HepG2 (cell line): ENCODE measurements around the gene ARL4C. TPM values are rescaled to one million over a fixed set of nuclear protein-coding genes. Genes with fewer than 3 reads are reported as not detected.

Experiments used
- ATAC-seq: fragments of 200-7000 bp; cut with Tn5 transposase; 3 replicates; pipeline ENCODE4 v1.9.1; 2020; ENCODE audit warnings: mild to moderate bottlenecking, moderate library complexity
- BruUV-seq: library from RNA; stranded (reverse); fragments of 400-500 nt; replicated peaks from 2 replicates; lab custom pipeline; 2021; lab: Mats Ljungman, UMichigan
- CTCF ChIA-PET: fragments of 300-600 bp; formaldehyde crosslinking; extraction: SDS; loops from one replicate; lab custom pipeline; 2021; ENCODE audit warnings: low total read pairs, inconsistent platforms, low intra/inter-chr PET ratio; lab: Yijun Ruan, JAX
- POLR2A ChIA-PET: fragments of 350-600 bp; sonication (Branson Sonifier 250); formaldehyde crosslinking; loops from one replicate; lab custom pipeline; 2020; ENCODE audit warnings: antibody characterized with exemption, inconsistent platforms; lab: Yijun Ruan, JAX
- DNase-seq: peaks from one replicate; pipeline ENCODE4 v3.0.0-alpha.2; 2015; ENCODE audit warnings: low spot score
- FAIRE-seq: peaks from 3 replicates; lab custom pipeline; 2011; peaks lifted over from hg19 to GRCh38; lab: Jason Lieb, UNC
- H2AFZ ChIP-seq: one replicate; pipeline ENCODE4 v1.6.1; 2011; ENCODE audit warnings: low read length, inconsistent platforms
- H3K27ac ChIP-seq: fragments of 300-600 bp; 3 replicates; pipeline ENCODE4 v1.8.0; 2011; ENCODE audit warnings: mixed run types, mild to moderate bottlenecking, mixed read lengths, low read length, inconsistent platforms; ENCODE audit not compliant: insufficient read depth; ENCODE audit errors: extremely low read length
- H3K27me3 ChIP-seq, 2 experiments: fragments of 200-600 bp in 1 of 2; 2 replicates in 1 of 2; 3 replicates in 1 of 2; pipeline versions ENCODE4 v1.6.0 to v1.8.0; 2011; ENCODE audit warnings: low read length in 2 of 2, mild to moderate bottlenecking in 2 of 2, moderate library complexity in 2 of 2, inconsistent platforms in 1 of 2; ENCODE audit not compliant: insufficient read depth in 2 of 2, control insufficient read depth in 1 of 2
- H3K36me3 ChIP-seq, 2 experiments: fragments of 200-600 bp in 1 of 2; replicated peaks in 1 of 2; 2 replicates in 1 of 2; 3 replicates in 1 of 2; pipeline versions ENCODE4 v1.5.1 to v1.8.0; 2011; ENCODE audit warnings: low read length in 2 of 2, inconsistent platforms in 1 of 2; ENCODE audit not compliant: insufficient read depth in 2 of 2, control insufficient read depth in 1 of 2
- H3K4me1 ChIP-seq: 2 replicates; pipeline ENCODE4 v1.5.1; 2012; ENCODE audit warnings: low read length, inconsistent platforms; ENCODE audit not compliant: insufficient read depth
- H3K4me2 ChIP-seq: 2 replicates; pipeline ENCODE4 v1.6.0; 2011; ENCODE audit warnings: low read depth, low read length, inconsistent platforms
- H3K4me3 ChIP-seq, 3 experiments: fragments of 200-600 bp in 1 of 3; sonication (generic), shearing (Covaris generic) in 1 of 3; replicated peaks in 1 of 3; 2 replicates each; pipeline ENCODE4 v1.5.1; 2011 to 2016; ENCODE audit warnings: low read length in 3 of 3, inconsistent platforms in 2 of 3, low read depth in 2 of 3, mild to moderate bottlenecking in 2 of 3, control low read depth in 1 of 3, mixed read lengths in 1 of 3; ENCODE audit not compliant: insufficient read depth in 1 of 3
- H3K79me2 ChIP-seq: one replicate; pipeline ENCODE4 v1.6.1; 2011; ENCODE audit warnings: low read length, inconsistent platforms; ENCODE audit not compliant: insufficient read depth
- H3K9ac ChIP-seq: 2 replicates; pipeline ENCODE4 v1.6.0; 2011; ENCODE audit warnings: mild to moderate bottlenecking, low read depth, low read length, inconsistent platforms; ENCODE audit not compliant: insufficient read depth
- H3K9me3 ChIP-seq: 2 replicates; pipeline ENCODE4 v1.5.1; 2012; ENCODE audit warnings: mild to moderate bottlenecking, low read length
- H4K20me1 ChIP-seq: 2 replicates; pipeline ENCODE4 v1.6.0; 2011; ENCODE audit warnings: inconsistent platforms, mild to moderate bottlenecking, low read length, moderate library complexity; ENCODE audit not compliant: insufficient read depth
- HDAC2 ChIP-seq: sonication (generic); formaldehyde crosslinking; IDR thresholded peaks from 2 replicates; pipeline ENCODE4 v1.4.0; 2020; ENCODE audit warnings: missing genetic modification reagents
- HMGXB4 ChIP-seq, 2 experiments: sonication (generic) in 1 of 2; formaldehyde crosslinking in 1 of 2; IDR thresholded peaks; 2 replicates each; pipeline versions ENCODE4 v1.4.0 to v1.6.1; 2018 to 2020; ENCODE audit warnings: missing genetic modification reagents in 2 of 2, borderline replicate concordance in 1 of 2, low read depth in 1 of 2, mild to moderate bottlenecking in 1 of 2, missing biosample characterization in 1 of 2
- MEIS1 ChIP-seq: sonication (generic); formaldehyde crosslinking; IDR thresholded peaks from 2 replicates; pipeline ENCODE4 v1.9.0; 2021; ENCODE audit warnings: mild to moderate bottlenecking, missing genetic modification reagents, moderate library complexity, borderline replicate concordance
- RERE ChIP-seq: IDR thresholded peaks from 2 replicates; pipeline ENCODE4 v1.6.1; 2016; ENCODE audit warnings: low read depth, missing genetic modification reagents, missing compliant biosample characterization
- SETDB1 ChIP-seq: sonication (generic); formaldehyde crosslinking; IDR thresholded peaks from 2 replicates; pipeline ENCODE4 v1.5.1; 2020; ENCODE audit warnings: missing genetic modification reagents, mild to moderate bottlenecking, borderline replicate concordance
- SSRP1 ChIP-seq: IDR thresholded peaks from 2 replicates; pipeline ENCODE4 v1.6.1; 2016; ENCODE audit warnings: control low read depth
- ZFP36L2 ChIP-seq: sonication (generic); formaldehyde crosslinking; IDR thresholded peaks from 2 replicates; pipeline ENCODE4 v1.4.0; 2020; ENCODE audit warnings: missing genetic modification reagents
- ZNF3 ChIP-seq: IDR thresholded peaks from 2 replicates; pipeline ENCODE4 v1.7.0; 2017; ENCODE audit warnings: inconsistent platforms
- ZNF563 ChIP-seq: sonication (generic); formaldehyde crosslinking; IDR thresholded peaks from 2 replicates; pipeline ENCODE4 v1.8.0; 2022; ENCODE audit warnings: mild to moderate bottlenecking, moderate library complexity, missing genetic modification reagents
- ZNF747 ChIP-seq: sonication (generic); formaldehyde crosslinking; IDR thresholded peaks from 2 replicates; pipeline ENCODE4 v1.8.1; 2023; ENCODE audit warnings: missing genetic modification reagents, mild to moderate bottlenecking, borderline replicate concordance
- WGBS: methylation state at CpG from one replicate; pipeline ENCODE4 v1.1.6; 2017; ENCODE audit warnings: low lambda C conversion rate; 5-methylcytosine and 5-hydroxymethylcytosine counted together
- in situ Hi-C: cut with HindIII; loops from 2 replicates; pipeline ENCODE4 v1.10.0; 2017; ENCODE audit warnings: low pct_unique_long_range_greater_than_20kb; ENCODE audit not compliant: extremely low pct_ligation_motif_present
- intact Hi-C: fragments of 100-400 bp; cut with micrococcal nuclease; formaldehyde crosslinking; loops from one replicate; pipeline ENCODE4 v1.10.0; 2022; ENCODE audit not compliant: unreplicated experiment
- polyA plus RNA-seq, 8 experiments: library from polyadenylated mRNA; depleted of rRNA in 3 of 8; stranded (reverse) in 7 of 8; unstranded in 1 of 8; fragments of >200 nt; fragmentation: Illumina TruSeq in 4 of 8; extraction: Trizol in 4 of 8; gene quantifications; 2 replicates each; pipeline versions ENCODE4 v1.2.1 to v1.2.3, GENCODE V29; 2011 to 2016; ENCODE audit warnings: low read depth in 4 of 8, missing spikeins in 1 of 8, mixed read lengths in 1 of 8; ENCODE audit not compliant: insufficient read depth in 1 of 8
- total RNA-seq, 5 experiments: library from RNA; depleted of rRNA; stranded (reverse); fragments of >200 nt; fragmentation: Illumina TruSeq; extraction: Trizol; gene quantifications; 2 replicates each; pipeline ENCODE4 v1.2.3, GENCODE V29; 2016; ENCODE audit warnings: low read depth in 1 of 5

ARL4C gene
- total and polyA plus RNA-seq, 2 of the 13 experiments (the other 11 are each of a cell fraction or from before 2014, with no cell fraction given) = 0.07 to 0.15 TPM

GRCh38 chr2:234479465-234479864, 17.4 kb downstream of the ARL4C start:
- BruUV-seq = no TSS peak
- no peak overlapping the region for H2AFZ ChIP-seq
- H3K79me2 ChIP-seq = no peaks in the 10 kb centered on the region
- H4K20me1 ChIP-seq = no peaks in the 10 kb centered on the region
- H3K36me3 ChIP-seq = no peaks in the 10 kb centered on the region
- WGBS = 63% methylated on average over 9 of the region's 9 CpGs
- no peak overlapping the region for H3K9ac ChIP-seq
- H3K27ac ChIP-seq = no peak overlapping the region
- POLR2A ChIA-PET = no interaction called here
- no peak overlapping the region for H3K4me3 ChIP-seq
- intact Hi-C loops (no loop called here), in situ Hi-C loops (no loop called here)
- peaks cover 0 to 2% of the 10 kb centered on the region in 2 experiments; a peak in 1 of 5 replicates for H3K27me3 ChIP-seq
- FAIRE-seq (no peak), DNase-seq (no peak), ATAC-seq (no peak)
- H3K4me1 ChIP-seq = no peaks in the 10 kb centered on the region
- H3K4me2 ChIP-seq = no peak overlapping the region
- CTCF ChIA-PET = no interaction called here
- TF ChIP-seq ZFP36L2 (CRISPR knock-in tag) (no peak), SETDB1 (CRISPR knock-in tag) (no peak), SSRP1 (CRISPR knock-in tag) (no peak)
- no peaks in the 10 kb centered on the region for H3K9me3 ChIP-seq

- in situ Hi-C loops = no loop called here
- no peak overlapping the region for H2AFZ ChIP-seq
- POLR2A ChIA-PET = no interaction called here
- TF ChIP-seq ZNF563 (CRISPR knock-in tag) (no peak), ZFP36L2 (CRISPR knock-in tag) (no peak), ZNF3 (CRISPR knock-in tag) (no peak), HMGXB4 (CRISPR knock-in tag; IDR thresholded peaks at IDR 0.05; ENCODE audit: borderline replicate concordance in 1 of 2, low read depth in 1 of 2) (no peak), ZNF747 (CRISPR knock-in tag) (no peak), RERE (no peak), HDAC2 (CRISPR knock-in tag) (no peak), MEIS1 (CRISPR knock-in tag) (no peak)
Measured at GRCh38 chr2:234478121-234478858, 18.6 kb downstream of the ARL4C start.

More at GRCh38 chr2:234478121-234478858, 18.6 kb downstream of the ARL4C start:
- H3K79me2 ChIP-seq = no peaks in the 10 kb centered on the region
- no peaks in the 10 kb centered on the region for H3K36me3 ChIP-seq
- WGBS = 5% methylated on average over 4 of the region's 4 CpGs
- ATAC-seq (no peak), FAIRE-seq (no peak), DNase-seq (no peak)
- no peak overlapping the region for H3K4me2 ChIP-seq
- CTCF ChIA-PET = no interaction called here
- peaks cover 0 to 2% of the 10 kb centered on the region in 2 experiments; a peak in 1 of 5 replicates for H3K27me3 ChIP-seq
- no peaks in the 10 kb centered on the region for H3K4me1 ChIP-seq
- H4K20me1 ChIP-seq = no peaks in the 10 kb centered on the region
- no peak overlapping the region for H3K4me3 ChIP-seq
- no peak overlapping the region for H3K27ac ChIP-seq
- intact Hi-C loops = no loop called here
- no TSS peak for BruUV-seq
- no peak overlapping the region for H3K9ac ChIP-seq
- H3K9me3 ChIP-seq = no peaks in the 10 kb centered on the region
